Measurements from ENCODE around the gene BTBD19.
"Not testable (repeated sequence)": the region's sequence is repeated elsewhere in the genome, so short reads cannot be mapped to it uniquely, and the experiment has no call there.

BTBD19 gene

DNA sequence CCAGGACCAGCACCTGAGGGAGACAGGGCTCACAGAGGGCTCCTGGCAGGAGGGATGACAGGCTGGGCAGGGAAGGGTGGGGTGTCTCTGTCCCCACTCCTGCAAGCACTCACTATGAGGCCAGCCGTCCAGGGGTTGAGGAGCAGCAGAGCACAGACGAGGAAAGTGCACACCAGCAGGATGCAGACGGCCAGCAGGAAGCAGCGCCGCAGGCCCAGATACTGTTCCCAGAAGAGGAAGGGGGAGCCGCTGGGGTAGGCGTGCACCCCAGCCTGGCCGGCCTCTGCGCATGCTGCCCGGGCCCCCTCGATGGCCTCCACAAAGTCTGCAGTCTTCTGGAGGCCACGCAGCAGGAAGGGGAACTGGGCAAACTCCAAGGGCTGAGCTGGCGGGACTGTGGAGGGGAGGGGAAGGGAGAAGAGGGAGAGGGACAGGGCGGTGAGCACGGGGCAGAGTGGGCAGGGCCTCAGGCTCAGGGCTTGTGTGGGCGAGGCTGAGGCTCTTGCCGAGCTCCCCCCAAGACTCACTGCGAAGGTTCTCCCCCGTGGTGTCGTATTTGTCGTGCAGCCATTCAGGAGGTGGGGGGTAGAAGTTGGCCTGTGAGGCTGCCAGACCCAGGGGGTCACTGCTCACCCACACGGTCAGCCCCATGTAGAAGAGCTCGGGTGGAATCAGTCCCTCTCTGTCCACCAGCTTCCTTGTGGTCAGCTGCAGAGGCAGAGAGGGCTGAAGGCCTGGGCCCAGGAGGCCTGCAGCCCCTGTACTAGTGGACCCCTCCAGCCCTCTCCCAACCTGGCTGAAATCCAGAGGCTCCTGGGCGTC is 18.3 kb downstream of the BTBD19 start:
- TF ChIP-seq ZNF274 (IDR thresholded peaks at IDR 0.05; ENCODE audit: low read depth, low read length), result no peak
- H3K4me3 ChIP-seq (ENCODE audit: low read length), result no peak overlapping the region

DNA sequence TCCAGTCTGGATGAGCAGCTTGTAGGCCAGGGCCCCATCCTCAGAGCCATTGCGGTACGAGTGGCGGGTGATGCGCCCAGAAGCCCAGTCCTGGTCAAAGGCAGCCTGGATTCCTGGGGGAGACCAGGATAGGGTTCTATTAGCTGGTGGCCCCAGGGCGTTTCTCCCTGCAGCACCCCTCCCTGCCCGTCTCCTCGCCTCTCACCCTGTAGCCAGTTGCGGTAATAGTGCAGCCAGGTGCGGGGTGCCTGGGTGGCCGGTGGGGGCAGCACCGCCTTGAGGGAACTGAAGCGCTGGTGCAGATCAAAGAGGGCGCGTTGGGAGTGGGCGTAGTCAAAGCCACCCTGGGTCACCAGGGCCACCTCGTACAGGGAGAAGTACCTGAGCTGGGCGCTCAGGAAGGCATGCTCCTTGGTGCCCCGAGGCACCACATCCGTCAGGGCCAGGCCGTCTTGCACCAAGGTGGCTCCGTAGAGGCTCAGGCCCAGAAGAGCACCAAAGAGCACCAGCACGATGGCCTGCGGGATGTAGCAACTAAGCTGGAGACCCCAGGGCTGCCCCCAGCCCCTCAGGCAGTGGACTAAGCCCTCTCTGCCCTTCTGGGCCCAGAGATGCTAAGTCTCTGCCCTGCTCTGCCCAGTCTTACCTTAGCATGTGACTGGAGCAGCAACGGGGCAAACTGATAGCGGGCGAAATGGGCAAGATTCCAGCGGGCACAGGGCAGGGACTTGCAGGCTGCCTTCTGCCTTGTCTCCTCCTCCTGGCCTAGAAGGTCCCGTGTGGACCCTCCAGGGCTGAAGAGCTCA is 19.1 kb downstream of the BTBD19 start:
- H3K4me3 ChIP-seq (ENCODE audit: low read length), result no peak overlapping the region
- TF ChIP-seq ZNF274 (IDR thresholded peaks at IDR 0.05; ENCODE audit: low read depth, low read length), result no peak

DNA sequence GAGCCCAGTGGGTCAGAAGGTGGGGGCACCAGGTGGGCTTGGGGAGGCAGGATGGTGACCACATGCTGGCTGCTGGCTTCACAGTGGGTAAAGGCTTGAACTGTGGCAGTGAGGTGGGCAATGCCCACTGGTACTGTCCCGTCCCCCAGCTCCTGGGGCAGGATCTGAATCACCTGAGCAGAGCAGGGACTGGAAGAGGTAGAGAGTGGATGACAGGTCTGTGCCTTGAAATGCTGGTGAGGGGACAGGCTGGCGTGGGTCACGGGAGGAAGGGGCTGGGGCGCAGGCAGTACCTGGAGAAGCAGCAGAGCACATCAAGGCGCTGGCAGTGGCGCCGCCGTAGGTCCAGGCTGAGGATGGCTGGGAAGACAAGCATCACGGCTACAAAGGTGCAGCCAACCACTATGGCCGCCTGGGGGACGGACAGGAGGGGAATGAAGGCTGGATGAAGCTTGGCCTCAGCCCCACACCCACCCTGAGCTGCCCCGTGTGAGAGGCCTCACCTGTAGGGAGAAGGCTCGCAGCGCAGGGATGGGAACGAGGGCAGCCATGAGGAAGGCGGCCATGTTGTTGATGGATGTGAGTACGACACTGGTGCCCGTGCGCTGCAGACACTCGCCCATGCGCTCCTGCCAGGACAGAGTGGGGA is 19.8 kb downstream of the BTBD19 start:
- no peak for TF ChIP-seq ZNF274 (IDR thresholded peaks at IDR 0.05; ENCODE audit: low read depth, low read length)
- H3K4me3 ChIP-seq (ENCODE audit: low read length), result no peak overlapping the region

DNA sequence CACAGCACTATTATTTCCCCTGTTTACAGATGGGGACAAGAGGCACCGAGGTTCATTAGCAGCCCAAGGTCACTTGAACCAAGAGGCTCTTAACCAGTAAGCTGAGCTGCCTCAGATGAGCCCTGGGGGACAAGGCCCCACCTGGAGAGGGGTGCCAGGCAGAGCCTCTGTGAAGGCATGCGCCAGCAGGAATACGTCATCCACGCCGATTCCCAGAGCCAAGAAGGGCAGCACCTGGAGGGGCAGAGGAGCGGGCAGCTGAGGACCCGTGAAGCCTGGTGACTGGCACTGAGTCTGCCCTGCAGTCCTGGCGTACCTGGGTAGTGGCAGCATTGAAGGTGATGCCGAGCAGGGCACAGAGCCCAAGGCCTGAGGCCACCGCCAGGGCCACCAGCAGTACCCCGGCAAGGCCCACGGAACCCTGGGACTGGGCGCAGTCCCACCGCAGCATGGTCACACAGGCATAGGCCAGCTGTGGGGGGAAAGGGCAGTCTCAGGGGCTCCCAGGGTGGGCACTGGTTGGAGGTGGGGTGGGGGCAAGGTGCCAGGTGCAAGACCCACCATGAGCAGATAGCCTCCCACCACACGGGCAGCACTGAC is 20.6 kb downstream of the BTBD19 start:
- no peak for TF ChIP-seq ZNF274 (IDR thresholded peaks at IDR 0.05; ENCODE audit: low read depth, low read length)
- H3K4me3 ChIP-seq (ENCODE audit: low read length), result no peak overlapping the region

DNA sequence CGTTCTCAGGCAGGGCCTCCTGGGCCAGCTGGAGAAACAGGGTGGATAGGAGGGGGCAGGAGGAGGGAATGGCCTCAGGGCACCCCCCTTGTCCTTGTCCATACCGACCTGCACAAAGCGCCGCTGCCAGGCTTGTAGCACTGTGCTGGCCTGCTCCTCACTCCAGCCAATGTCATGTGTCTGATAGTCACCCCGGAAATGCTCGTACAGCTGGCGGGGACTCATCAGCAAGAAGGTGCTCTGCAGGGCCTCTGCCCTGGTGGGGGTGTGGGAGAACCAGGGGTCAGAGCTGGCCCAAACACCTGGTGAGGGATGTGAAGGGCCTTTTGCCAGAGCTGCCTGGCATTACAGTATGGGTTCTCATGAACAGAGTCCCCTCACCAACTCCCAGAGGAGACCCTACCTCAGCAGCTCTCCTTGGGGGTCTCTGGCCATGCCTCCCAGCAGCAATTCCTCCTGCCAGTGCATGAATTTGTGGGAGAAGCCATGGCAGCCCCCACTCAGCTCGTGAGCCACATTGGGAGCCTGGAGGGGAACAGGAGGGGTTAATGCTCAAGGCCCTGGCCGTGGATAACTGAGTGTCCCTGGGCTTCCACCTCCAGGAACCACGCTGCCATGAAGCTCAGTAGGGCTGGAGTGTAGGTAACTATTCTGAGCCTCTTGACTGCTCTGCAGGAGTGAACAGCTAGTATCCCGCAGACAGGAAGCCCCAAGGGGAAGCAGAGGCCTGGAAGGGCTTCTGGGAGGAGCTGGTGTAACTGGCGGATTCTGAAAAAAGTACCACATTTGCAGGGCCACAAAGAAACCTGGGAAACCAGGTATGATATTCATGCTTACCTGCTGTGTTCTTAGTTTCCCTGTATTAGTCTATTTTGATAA is 21.4 kb downstream of the BTBD19 start:
- H3K4me3 ChIP-seq (ENCODE audit: low read length), result no peak overlapping the region
- TF ChIP-seq ZNF274 (IDR thresholded peaks at IDR 0.05; ENCODE audit: low read depth, low read length), result no peak; the same call in 1 of the 2 replicates

DNA sequence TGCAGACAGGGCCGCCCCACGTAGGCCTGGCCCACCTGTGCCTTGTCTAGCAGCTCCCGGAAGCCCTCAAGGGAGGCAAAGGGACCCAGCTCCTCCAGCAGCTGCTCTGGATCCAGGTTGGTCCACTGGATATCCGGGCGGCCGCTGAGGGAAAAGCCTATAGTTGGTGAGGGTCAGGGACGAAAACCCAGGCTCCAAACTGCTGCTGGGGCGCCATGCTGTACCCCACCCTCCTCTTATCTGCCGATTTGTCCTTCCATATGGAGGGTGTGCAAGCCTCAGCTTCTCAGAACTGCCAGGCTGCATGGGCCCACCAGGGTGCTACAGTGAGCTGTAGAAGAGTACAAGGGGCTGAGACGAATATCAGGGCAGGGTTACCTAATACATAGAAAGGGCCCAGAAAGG is 22.6 kb downstream of the BTBD19 start:
- TF ChIP-seq ZNF274 (IDR thresholded peaks at IDR 0.05; ENCODE audit: low read depth, low read length), result no peak
- no peak overlapping the region for H3K4me3 ChIP-seq (ENCODE audit: low read length)

DNA sequence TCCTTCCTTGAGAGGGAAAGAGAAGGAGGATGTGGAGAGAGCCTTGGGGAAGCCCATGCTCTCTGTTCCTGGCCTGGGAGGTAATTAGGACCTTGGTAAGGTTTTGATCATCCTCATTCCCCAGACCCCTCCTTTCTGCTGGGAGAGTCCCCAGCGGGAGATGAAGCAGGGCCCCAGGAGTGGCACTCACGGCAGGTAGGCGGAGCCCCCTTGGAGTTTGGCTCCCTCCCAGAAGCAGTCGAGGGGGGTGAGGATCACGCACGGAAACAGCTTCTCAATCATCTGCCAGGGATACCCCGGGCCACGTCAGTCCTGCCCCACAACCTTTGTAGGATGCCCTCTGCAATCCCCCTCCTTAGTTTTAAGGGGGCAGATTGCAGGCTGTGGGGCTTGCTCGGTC is 23.2 kb downstream of the BTBD19 start:
- no peak overlapping the region for H3K4me3 ChIP-seq (ENCODE audit: low read length)
- no peak for TF ChIP-seq ZNF274 (IDR thresholded peaks at IDR 0.05; ENCODE audit: low read depth, low read length)

DNA sequence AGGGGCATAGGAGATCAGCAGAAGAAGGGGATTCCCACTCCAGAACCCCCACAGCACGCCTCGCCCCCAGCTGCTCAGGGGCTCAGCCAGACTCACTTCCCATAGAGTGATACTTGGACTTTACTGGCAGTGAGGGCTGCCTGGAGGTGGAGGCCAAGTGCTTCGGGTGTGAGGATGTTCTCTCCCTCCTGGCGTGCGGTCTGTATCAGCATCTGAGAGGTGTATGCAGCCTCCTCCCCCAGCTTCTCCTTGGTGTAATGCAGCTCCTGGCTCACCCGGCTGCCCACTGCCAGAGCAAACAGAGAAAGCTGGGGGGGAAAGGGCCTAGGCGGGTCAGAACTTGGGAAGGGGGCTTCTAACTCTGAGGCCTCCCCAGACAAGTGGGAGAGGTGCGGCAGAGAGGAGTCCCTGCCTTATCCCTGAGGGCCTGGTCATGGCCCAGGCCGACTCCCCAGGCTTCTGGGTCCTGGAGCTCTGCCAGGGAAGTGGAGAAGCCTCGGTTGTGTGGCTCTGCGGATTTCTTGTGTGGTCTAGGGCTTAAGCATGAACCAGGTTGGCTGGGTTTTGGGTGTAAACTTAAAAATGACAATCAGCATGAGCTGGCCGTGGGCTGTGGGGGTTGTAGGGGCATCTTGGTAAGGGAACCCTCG is 23.9 kb downstream of the BTBD19 start:
- TF ChIP-seq ZNF274 (IDR thresholded peaks at IDR 0.05; ENCODE audit: low read depth, low read length), result no peak
- H3K4me3 ChIP-seq (ENCODE audit: low read length), result no peak overlapping the region

DNA sequence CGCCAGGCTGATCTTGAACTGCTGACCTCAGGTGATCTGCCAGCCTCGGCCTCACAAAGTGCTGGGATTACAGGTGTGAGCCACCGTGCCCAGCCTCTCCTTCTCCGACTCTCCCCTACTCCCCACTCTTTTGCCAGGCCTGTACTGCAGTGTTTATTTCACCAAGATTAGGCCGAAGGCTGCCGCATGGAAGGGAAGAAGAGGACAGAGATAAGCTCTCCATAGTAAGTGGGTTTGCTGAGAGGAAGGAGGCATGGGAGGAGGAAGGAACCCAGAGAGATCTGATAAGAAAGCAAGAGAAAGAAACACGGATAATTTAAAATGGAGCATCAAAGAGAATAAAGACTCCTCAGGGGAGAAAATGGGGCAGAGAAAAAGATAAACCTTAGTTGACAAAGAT is 26.0 kb downstream of the BTBD19 start:
- no peak for TF ChIP-seq ZNF274 (IDR thresholded peaks at IDR 0.05; ENCODE audit: low read depth, low read length)
- H3K4me3 ChIP-seq (ENCODE audit: low read length), result no peak overlapping the region

DNA sequence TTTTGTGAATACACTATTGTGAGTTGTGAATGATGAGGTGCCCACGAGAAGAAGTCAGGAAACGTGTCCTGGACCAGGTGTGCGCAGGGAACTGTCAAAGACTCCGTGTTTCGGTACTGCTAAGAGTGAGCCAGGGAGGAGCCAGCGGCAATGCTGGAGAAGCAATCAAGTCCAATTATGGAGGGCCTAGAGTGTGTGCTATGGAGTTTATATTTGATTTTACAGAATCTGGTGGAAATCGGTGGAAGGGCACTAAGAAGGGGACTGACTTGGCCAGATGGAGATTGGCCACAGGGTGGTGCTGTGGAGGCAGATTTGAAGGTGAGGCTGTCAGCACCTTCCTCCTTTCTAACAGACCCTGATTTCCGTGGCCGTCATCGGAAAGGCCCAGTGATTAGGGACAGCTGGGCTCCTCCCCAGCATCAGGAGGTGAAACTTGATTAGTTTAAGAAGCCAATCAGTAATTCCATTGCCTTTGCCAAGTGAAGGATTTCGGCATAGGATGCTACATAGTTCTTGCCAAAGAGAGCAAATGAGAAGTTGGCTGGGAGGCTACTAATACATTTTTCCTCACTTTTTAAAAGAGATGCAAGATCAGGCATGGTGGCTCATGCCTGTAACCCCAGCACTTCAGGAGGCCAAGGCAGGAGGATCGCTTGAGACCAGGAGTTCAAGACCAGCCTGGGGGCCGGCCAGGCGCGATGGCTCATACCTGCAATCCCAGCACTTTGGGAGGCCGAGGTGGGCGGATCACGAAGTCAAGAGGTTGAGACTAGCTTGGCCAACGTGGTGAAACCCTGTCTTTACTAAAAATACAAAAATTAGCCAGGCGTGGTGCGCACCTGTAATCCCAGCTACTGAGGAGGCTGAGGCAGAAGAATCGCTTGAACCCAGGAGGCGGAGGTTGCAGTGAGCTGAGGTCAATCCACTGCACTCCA is 27.7 kb downstream of the BTBD19 start:
- H3K4me3 ChIP-seq (ENCODE audit: low read length), result no peak overlapping the region
- no peak for TF ChIP-seq ZNF274 (IDR thresholded peaks at IDR 0.05; ENCODE audit: low read depth, low read length)

DNA sequence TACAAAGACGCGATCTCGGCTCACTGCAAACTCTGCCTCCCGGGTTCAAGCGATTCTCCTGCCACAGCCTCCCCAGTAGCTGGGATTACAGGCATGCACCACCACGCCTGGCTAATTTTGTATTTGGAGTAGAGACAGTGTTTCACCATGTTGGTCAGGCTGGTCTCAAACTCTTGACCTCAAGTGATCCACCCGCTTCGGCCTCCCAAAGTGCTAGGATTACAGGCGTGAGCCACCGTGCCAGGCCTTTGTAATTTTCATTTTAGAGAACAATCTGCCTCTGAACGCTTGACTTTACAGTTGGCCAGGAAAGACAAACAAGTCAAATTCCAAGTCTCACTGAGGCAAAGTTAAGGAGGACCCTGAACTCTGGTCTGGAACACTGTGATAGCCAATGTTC is 30.0 kb downstream of the BTBD19 start:
- H3K4me3 ChIP-seq (ENCODE audit: low read length), result not testable (repeated sequence)

DNA sequence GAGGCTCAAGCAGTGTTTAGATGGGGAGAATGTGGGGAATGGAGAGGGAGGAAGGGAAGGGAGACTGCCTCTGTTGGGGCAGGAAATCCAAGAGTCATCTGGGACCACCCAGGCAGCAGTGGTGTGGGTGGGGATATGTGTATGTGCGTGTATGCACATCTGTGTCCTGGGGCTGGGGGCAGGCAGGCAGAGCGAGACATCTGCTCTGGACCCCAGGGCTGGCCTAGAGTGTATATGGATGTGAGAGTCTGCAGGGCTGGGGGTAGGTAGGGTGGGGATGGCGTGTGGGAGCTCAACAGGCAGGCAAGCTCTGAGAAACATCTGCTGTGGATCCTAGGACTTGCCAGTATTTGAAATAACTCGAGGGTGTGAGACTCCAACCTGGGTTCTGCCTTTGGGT is 31.3 kb downstream of the BTBD19 start:
- no peak overlapping the region for H3K4me3 ChIP-seq (ENCODE audit: low read length)
- TF ChIP-seq ZNF274 (IDR thresholded peaks at IDR 0.05; ENCODE audit: low read depth, low read length), result no peak

Measured in GM08714 (cell line).